Muscle of leg (tissue), 11 donors: Measurements from ENCODE around the gene IGF2. TPM values are rescaled to one million over a fixed set of nuclear protein-coding genes. Genes with fewer than 3 reads are reported as not detected.

Source experiments
- DNase-seq: peaks from one replicate; pipeline ENCODE4 v3.0.0; 2013
- H3K27ac ChIP-seq: one replicate; pipeline ENCODE4 v1.5.1; 2013; ENCODE audit warnings: mild to moderate bottlenecking, low read length, control low read depth
- H3K27me3 ChIP-seq: one replicate; pipeline ENCODE4 v1.6.1; 2013; ENCODE audit warnings: low read length; ENCODE audit not compliant: control insufficient read depth, insufficient read depth
- H3K36me3 ChIP-seq: one replicate; pipeline ENCODE4 v1.6.1; 2013; ENCODE audit warnings: low read length; ENCODE audit not compliant: control insufficient read depth, insufficient read depth
- H3K4me1 ChIP-seq: one replicate; pipeline ENCODE4 v1.6.1; 2013; ENCODE audit warnings: low read length; ENCODE audit not compliant: control insufficient read depth, insufficient read depth
- H3K4me3 ChIP-seq: one replicate; pipeline ENCODE4 v1.5.1; 2013; ENCODE audit warnings: low read length, control low read depth
- H3K9me3 ChIP-seq: replicated peaks from 2 replicates; pipeline ENCODE4 v1.6.1; 2013; ENCODE audit warnings: low read depth, low read length; ENCODE audit not compliant: control insufficient read depth
- WGBS: methylation state at CpG from one replicate; pipeline ENCODE4 v1.1.5; 2013; ENCODE audit warnings: missing lambda C conversion rate; ENCODE audit not compliant: insufficient coverage; 5-methylcytosine and 5-hydroxymethylcytosine counted together
- polyA plus RNA-seq, 8 donors: library from polyadenylated mRNA; unstranded; fragments of 120-200 nt; gene quantifications; one replicate each; pipeline versions ENCODE4 v1.2.1 to v1.2.3, GENCODE V29; 2013; ENCODE audit warnings: inconsistent platforms in 1 of 8, low replicate concordance in 1 of 8; ENCODE audit not compliant: insufficient read length in 8 of 8, insufficient read depth in 1 of 8
- total RNA-seq: library from RNA; stranded (reverse); fragments of 120-200 nt; gene quantifications from one replicate; pipeline ENCODE4 v1.2.4, GENCODE V29; 2013

IGF2 gene
- total and polyA plus RNA-seq, 9 donors: 1,262 to 5,136 (median 4,438) TPM

GRCh38 chr11:2113776-2114175 lies 25.4 kb downstream of the IGF2 start:
- peaks cover 11% of the 10 kb centered on the region for H3K9me3 ChIP-seq
- no peaks in the 10 kb centered on the region for H3K27me3 ChIP-seq
- peaks cover 11% of the 10 kb centered on the region for H3K4me1 ChIP-seq
- WGBS: 69% methylated on average over 6 of the region's 11 CpGs
- no peaks in the 10 kb centered on the region for H3K36me3 ChIP-seq
- H3K4me3 ChIP-seq: no peak overlapping the region
- no peak overlapping the region for H3K27ac ChIP-seq
- DNase-seq: no peak

- WGBS: 81% methylated on average over 8 of the region's 12 CpGs
- H3K36me3 ChIP-seq: no peaks in the 10 kb centered on the region
Observed at GRCh38 chr11:2110521-2110920, 28.7 kb downstream of the IGF2 start.

GRCh38 chr11:2109541-2110019 lies 29.6 kb downstream of the IGF2 start:
- Histone ChIP-seq H3K9me3 (no peaks in the 10 kb centered on the region), H3K4me3 (no peak overlapping the region), H3K36me3 (no peaks in the 10 kb centered on the region), H3K27ac (peak overlapping the region; percentile 84), H3K4me1 (peaks cover 29% of the 10 kb centered on the region), H3K27me3 (no peaks in the 10 kb centered on the region)
- WGBS: 13% methylated on average over 13 of the region's 14 CpGs
- peak; percentile 62 for DNase-seq

More at GRCh38 chr11:2110521-2110920, 28.7 kb downstream of the IGF2 start:
- no peaks in the 10 kb centered on the region for H3K27me3 ChIP-seq
- H3K9me3 ChIP-seq: no peaks in the 10 kb centered on the region
- H3K27ac ChIP-seq: no peak overlapping the region
- H3K4me3 ChIP-seq: no peak overlapping the region
- no peak for DNase-seq
- H3K4me1 ChIP-seq: peaks cover 21% of the 10 kb centered on the region

GRCh38 chr11:2108675-2109491 lies 30.3 kb downstream of the IGF2 start:
- H3K27ac ChIP-seq: peak overlapping the region; percentile 84
- DNase-seq: no peak
- WGBS: 43% methylated on average over 14 of the region's 23 CpGs

GRCh38 chr11:2107941-2108630 lies 31.1 kb downstream of the IGF2 start:
- H3K27ac ChIP-seq: peak overlapping the region; percentile 84
- peaks cover 30% of the 10 kb centered on the region for H3K4me1 ChIP-seq
- H3K9me3 ChIP-seq: no peaks in the 10 kb centered on the region
- no peaks in the 10 kb centered on the region for H3K36me3 ChIP-seq
- 100% methylated on average over 2 of the region's 8 CpGs for WGBS
- no peak for DNase-seq
- H3K4me3 ChIP-seq: no peak overlapping the region
- no peaks in the 10 kb centered on the region for H3K27me3 ChIP-seq

More at GRCh38 chr11:2108675-2109491, 30.3 kb downstream of the IGF2 start:
- no peak overlapping the region for H3K4me3 ChIP-seq
- no peaks in the 10 kb centered on the region for H3K36me3 ChIP-seq
- H3K9me3 ChIP-seq: no peaks in the 10 kb centered on the region
- H3K27me3 ChIP-seq: no peaks in the 10 kb centered on the region
- peaks cover 29% of the 10 kb centered on the region for H3K4me1 ChIP-seq

- Histone ChIP-seq H3K27ac (no peak overlapping the region), H3K27me3 (no peaks in the 10 kb centered on the region), H3K4me1 (peaks cover 35% of the 10 kb centered on the region), H3K9me3 (no peaks in the 10 kb centered on the region), H3K4me3 (no peak overlapping the region), H3K36me3 (no peaks in the 10 kb centered on the region)
- WGBS: 90% methylated on average over 4 of the region's 4 CpGs
- no peak for DNase-seq
Observed at GRCh38 chr11:2107521-2107920, 31.7 kb downstream of the IGF2 start.

- H3K27me3 ChIP-seq: no peaks in the 10 kb centered on the region
- peaks cover 35% of the 10 kb centered on the region for H3K4me1 ChIP-seq
- WGBS: 93% methylated on average over 1 of the region's 1 CpG
- DNase-seq: no peak
- H3K36me3 ChIP-seq: no peaks in the 10 kb centered on the region
- H3K9me3 ChIP-seq: no peaks in the 10 kb centered on the region
- no peak overlapping the region for H3K4me3 ChIP-seq
- no peak overlapping the region for H3K27ac ChIP-seq
Observed at GRCh38 chr11:2106583-2107209, 32.5 kb downstream of the IGF2 start.

- DNase-seq: no peak
- Histone ChIP-seq H3K27ac (no peak overlapping the region), H3K4me3 (no peak overlapping the region), H3K4me1 (peaks cover 37% of the 10 kb centered on the region), H3K9me3 (no peaks in the 10 kb centered on the region), H3K36me3 (no peaks in the 10 kb centered on the region), H3K27me3 (no peaks in the 10 kb centered on the region)
- WGBS: 84% methylated on average over 7 of the region's 7 CpGs
Observed at GRCh38 chr11:2105511-2105910, 33.7 kb downstream of the IGF2 start.

GRCh38 chr11:2104524-2105440 lies 34.4 kb downstream of the IGF2 start:
- 69% methylated on average over 17 of the region's 18 CpGs for WGBS
- no peaks in the 10 kb centered on the region for H3K27me3 ChIP-seq
- no peak overlapping the region for H3K4me3 ChIP-seq
- no peaks in the 10 kb centered on the region for H3K9me3 ChIP-seq
- H3K27ac ChIP-seq: no peak overlapping the region
- no peak for DNase-seq
- H3K36me3 ChIP-seq: no peaks in the 10 kb centered on the region
- H3K4me1 ChIP-seq: peaks cover 43% of the 10 kb centered on the region
